ENCODE results near the gene SLC35F4.
"Not testable (repeated sequence)": the region's sequence is repeated elsewhere in the genome, so short reads cannot be mapped to it uniquely, and the experiment has no call there.

Gene SLC35F4

GRCh38 chr14:57729208-57730187, 136.4 kb downstream of the SLC35F4 start:
- DNase-seq (ENCODE audit: low read depth, low spot score), result no peak

- no peak for DNase-seq (ENCODE audit: low read depth, low spot score)
Observed at GRCh38 chr14:57725399-57726077, 140.4 kb downstream of the SLC35F4 start.

GRCh38 chr14:57722141-57722540, 143.8 kb downstream of the SLC35F4 start:
- DNase-seq (ENCODE audit: low read depth, low spot score), result not testable (repeated sequence)

- peak; percentile 72 for DNase-seq (ENCODE audit: low read depth, low spot score)
Observed at GRCh38 chr14:57714487-57714931, 151.4 kb downstream of the SLC35F4 start.

- DNase-seq (ENCODE audit: low read depth, low spot score), result no peak
Observed at GRCh38 chr14:57712698-57713097, 153.2 kb downstream of the SLC35F4 start.

GRCh38 chr14:57712102-57712501, 153.8 kb downstream of the SLC35F4 start:
- no peak for DNase-seq (ENCODE audit: low read depth, low spot score)

- DNase-seq (ENCODE audit: low read depth, low spot score), result no peak
Observed at GRCh38 chr14:57709909-57710308, 156.0 kb downstream of the SLC35F4 start.

GRCh38 chr14:57709086-57709485, 156.8 kb downstream of the SLC35F4 start:
- DNase-seq (ENCODE audit: low read depth, low spot score), result not testable (repeated sequence)

- no peak for DNase-seq (ENCODE audit: low read depth, low spot score)
Observed at GRCh38 chr14:57707219-57707618, 158.7 kb downstream of the SLC35F4 start.

GRCh38 chr14:57704763-57705162, 161.1 kb downstream of the SLC35F4 start:
- DNase-seq (ENCODE audit: low read depth, low spot score), result no peak

GRCh38 chr14:57699947-57700346, 165.9 kb downstream of the SLC35F4 start:
- DNase-seq (ENCODE audit: low read depth, low spot score), result no peak

- no peak for DNase-seq (ENCODE audit: low read depth, low spot score)
Observed at GRCh38 chr14:57692671-57693070, 173.2 kb downstream of the SLC35F4 start.

GRCh38 chr14:57687416-57687815, 178.5 kb downstream of the SLC35F4 start:
- no peak for DNase-seq (ENCODE audit: low read depth, low spot score)

GRCh38 chr14:57686304-57686703, 179.6 kb downstream of the SLC35F4 start:
- no peak for DNase-seq (ENCODE audit: low read depth, low spot score)

- DNase-seq (ENCODE audit: low read depth, low spot score), result no peak
Observed at GRCh38 chr14:57671021-57671420, 194.9 kb downstream of the SLC35F4 start.

GRCh38 chr14:57660208-57660607, 205.7 kb downstream of the SLC35F4 start:
- no peak for DNase-seq (ENCODE audit: low read depth, low spot score)

GRCh38 chr14:57659052-57659451, 206.8 kb downstream of the SLC35F4 start:
- DNase-seq (ENCODE audit: low read depth, low spot score), result peak; percentile 25

GRCh38 chr14:57657487-57657886, 208.4 kb downstream of the SLC35F4 start:
- DNase-seq (ENCODE audit: low read depth, low spot score), result no peak

GRCh38 chr14:57656853-57657252, 209.0 kb downstream of the SLC35F4 start:
- DNase-seq (ENCODE audit: low read depth, low spot score), result no peak

- DNase-seq (ENCODE audit: low read depth, low spot score), result no peak
Observed at GRCh38 chr14:57652769-57653168, 213.1 kb downstream of the SLC35F4 start.

GRCh38 chr14:57641776-57642175, 224.1 kb downstream of the SLC35F4 start:
- no peak for DNase-seq (ENCODE audit: low read depth, low spot score)

- DNase-seq (ENCODE audit: low read depth, low spot score), result no peak
Observed at GRCh38 chr14:57640036-57640435, 225.9 kb downstream of the SLC35F4 start.

GRCh38 chr14:57637901-57638300, 228.0 kb downstream of the SLC35F4 start:
- no peak for DNase-seq (ENCODE audit: low read depth, low spot score)

All from ELF-1 (cell line).